Neuronal stem cell (in vitro differentiated cells): ENCODE data around the gene DQX1.

Experiments
- DNase-seq: peaks from one replicate; pipeline ENCODE4 v3.0.0-alpha.2; 2013; ENCODE audit warnings: low spot score
- H2AFZ ChIP-seq: one replicate; pipeline ENCODE4 v1.6.1; 2013; ENCODE audit warnings: mild to moderate bottlenecking, low read length, inconsistent platforms
- H2AK5ac ChIP-seq: 2 replicates; pipeline ENCODE4 v1.6.1; 2013; ENCODE audit warnings: low read depth, mild to moderate bottlenecking, inconsistent platforms, low read length, moderate library complexity, mixed read lengths
- H2BK120ac ChIP-seq: 2 replicates; pipeline ENCODE4 v1.6.1; 2013; ENCODE audit warnings: low read depth, mild to moderate bottlenecking, inconsistent platforms, low read length, moderate library complexity, mixed read lengths
- H2BK12ac ChIP-seq: one replicate; pipeline ENCODE4 v1.6.1; 2013; ENCODE audit warnings: low read length, inconsistent platforms
- H2BK15ac ChIP-seq: 2 replicates; pipeline ENCODE4 v1.6.1; 2013; ENCODE audit warnings: mild to moderate bottlenecking, low read length, inconsistent platforms, mixed read lengths
- H2BK5ac ChIP-seq: one replicate; pipeline ENCODE4 v1.6.1; 2013; ENCODE audit warnings: inconsistent platforms, mild to moderate bottlenecking, low read length, moderate library complexity
- H3K14ac ChIP-seq: one replicate; pipeline ENCODE4 v1.6.1; 2013; ENCODE audit warnings: low read length, inconsistent platforms
- H3K18ac ChIP-seq: 2 replicates; pipeline ENCODE4 v1.6.1; 2013; ENCODE audit warnings: low read length, inconsistent platforms
- H3K23ac ChIP-seq: 2 replicates; pipeline ENCODE4 v1.6.1; 2013; ENCODE audit warnings: low read depth, mild to moderate bottlenecking, mixed read lengths, low read length, inconsistent platforms; ENCODE audit not compliant: poor library complexity
- H3K27ac ChIP-seq: replicated peaks from 3 replicates; pipeline ENCODE4 v1.5.1; 2013; ENCODE audit warnings: low read length, inconsistent platforms
- H3K27me3 ChIP-seq, 3 experiments: 2 replicates each; pipeline ENCODE4 v1.6.1; 2013; ENCODE audit warnings: low read length in 3 of 3, mild to moderate bottlenecking in 2 of 3, inconsistent platforms in 1 of 3, low read depth in 1 of 3, mixed read lengths in 1 of 3, moderate library complexity in 1 of 3; ENCODE audit not compliant: control insufficient read depth in 3 of 3, insufficient read depth in 3 of 3
- H3K36me3 ChIP-seq, 2 donors: replicated peaks in 1 of 2; 2 replicates each; pipeline ENCODE4 v1.6.1; 2013; ENCODE audit warnings: low read length in 2 of 2; ENCODE audit not compliant: control insufficient read depth in 2 of 2, insufficient read depth in 2 of 2
- H3K4ac ChIP-seq: 2 replicates; pipeline ENCODE4 v1.6.1; 2013; ENCODE audit warnings: inconsistent platforms, mild to moderate bottlenecking, low read length, moderate library complexity
- H3K4me1 ChIP-seq, 2 donors: 1 replicate in 1 of 2; 2 replicates in 1 of 2; pipeline ENCODE4 v1.6.1; 2013; ENCODE audit warnings: low read length in 2 of 2, low read depth in 1 of 2; ENCODE audit not compliant: control insufficient read depth in 2 of 2, insufficient read depth in 1 of 2
- H3K4me2 ChIP-seq: one replicate; pipeline ENCODE4 v1.6.1; 2013; ENCODE audit warnings: mild to moderate bottlenecking, low read length, inconsistent platforms; ENCODE audit not compliant: insufficient read depth, poor library complexity, severe bottlenecking
- H3K4me3 ChIP-seq, 2 donors: 2 replicates each; pipeline ENCODE4 v1.5.1; 2013; ENCODE audit warnings: low read length in 2 of 2, mild to moderate bottlenecking in 2 of 2, inconsistent platforms in 1 of 2, moderate library complexity in 1 of 2
- H3K79me1 ChIP-seq: one replicate; pipeline ENCODE4 v1.6.1; 2013; ENCODE audit warnings: low read depth, mild to moderate bottlenecking, inconsistent platforms, low read length, moderate library complexity
- H3K9ac ChIP-seq: one replicate; pipeline ENCODE4 v1.6.1; 2013; ENCODE audit warnings: mild to moderate bottlenecking, low read depth, low read length, inconsistent platforms; ENCODE audit not compliant: poor library complexity
- H3K9me3 ChIP-seq, 2 donors: replicated peaks in 1 of 2; 2 replicates each; pipeline versions ENCODE3 to v1.6.1; 2013; ENCODE audit warnings: low read length in 2 of 2, mild to moderate bottlenecking in 2 of 2, inconsistent platforms in 1 of 2, low read depth in 1 of 2, mixed read lengths in 1 of 2, moderate library complexity in 1 of 2; ENCODE audit not compliant: control insufficient read depth in 2 of 2, insufficient read depth in 1 of 2
- H4K8ac ChIP-seq: one replicate; pipeline ENCODE4 v1.6.1; 2013; ENCODE audit warnings: low read depth, mild to moderate bottlenecking, inconsistent platforms, low read length, moderate library complexity
- H4K91ac ChIP-seq: one replicate; pipeline ENCODE4 v1.6.1; 2013; ENCODE audit warnings: low read length, low read depth, mild to moderate bottlenecking, inconsistent platforms; ENCODE audit not compliant: poor library complexity
- WGBS, 2 donors: extraction: QIAGEN DNeasy Blood & Tissue Kit; methylation state at CpG; one replicate each; pipeline ENCODE4 v1.1.7; 2013; ENCODE audit warnings: missing lambda C conversion rate in 2 of 2, mixed read lengths in 1 of 2; ENCODE audit not compliant: insufficient read length in 2 of 2, insufficient replicate concordance in 1 of 2; ENCODE audit errors: extremely low coverage in 2 of 2; 5-methylcytosine and 5-hydroxymethylcytosine counted together

Gene DQX1

DNA sequence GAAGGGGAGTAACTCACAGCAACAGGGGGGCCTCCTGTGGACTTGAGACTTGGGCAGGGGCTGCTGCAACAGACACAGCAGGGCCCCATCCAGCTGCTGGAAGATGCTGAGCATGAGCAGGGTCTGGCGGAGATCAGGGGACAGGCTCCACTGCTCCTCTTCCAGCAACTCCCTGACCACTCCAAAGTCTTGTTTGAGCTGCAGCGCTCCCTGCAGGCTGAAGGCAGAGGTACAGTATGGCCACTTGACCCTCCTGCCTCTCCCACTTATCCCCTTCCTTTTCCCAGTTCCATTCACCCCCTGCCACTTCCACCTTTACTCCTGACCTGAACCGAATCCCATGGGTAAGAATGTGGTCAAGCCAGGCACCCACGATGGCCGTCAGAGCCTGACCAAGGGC, 51.1 kb downstream of the DQX1 start:
- H4K91ac ChIP-seq, result no peak overlapping the region
- no peak for DNase-seq
- H3K79me1 ChIP-seq, result no peaks in the 10 kb centered on the region
- peaks cover 24 to 53% of the 10 kb centered on the region in 2 donors for H3K36me3 ChIP-seq
- H2BK120ac ChIP-seq, result no peak overlapping the region
- no peak overlapping the region for H2BK5ac ChIP-seq
- no peak overlapping the region for H2AK5ac ChIP-seq
- WGBS, 2 donors, result no CpG with 5 or more reads among the region's 5 CpGs
- no peak overlapping the region for H3K18ac ChIP-seq
- no peaks in the 10 kb centered on the region for H3K27me3 ChIP-seq
- H2BK12ac ChIP-seq, result no peak overlapping the region
- no peak overlapping the region for H4K8ac ChIP-seq
- no peak overlapping the region for H3K27ac ChIP-seq
- no peak overlapping the region for H3K4ac ChIP-seq
- no peak overlapping the region for H3K9ac ChIP-seq
- H3K4me2 ChIP-seq, result no peak overlapping the region
- H2AFZ ChIP-seq, result no peak overlapping the region
- H2BK15ac ChIP-seq, result no peak overlapping the region
- H3K9me3 ChIP-seq, result no peaks in the 10 kb centered on the region
- no peak overlapping the region for H3K14ac ChIP-seq
- H3K4me1 ChIP-seq, result peaks cover 6 to 11% of the 10 kb centered on the region in 2 donors
- no peak overlapping the region for H3K23ac ChIP-seq
- no peak overlapping the region for H3K4me3 ChIP-seq

DNA sequence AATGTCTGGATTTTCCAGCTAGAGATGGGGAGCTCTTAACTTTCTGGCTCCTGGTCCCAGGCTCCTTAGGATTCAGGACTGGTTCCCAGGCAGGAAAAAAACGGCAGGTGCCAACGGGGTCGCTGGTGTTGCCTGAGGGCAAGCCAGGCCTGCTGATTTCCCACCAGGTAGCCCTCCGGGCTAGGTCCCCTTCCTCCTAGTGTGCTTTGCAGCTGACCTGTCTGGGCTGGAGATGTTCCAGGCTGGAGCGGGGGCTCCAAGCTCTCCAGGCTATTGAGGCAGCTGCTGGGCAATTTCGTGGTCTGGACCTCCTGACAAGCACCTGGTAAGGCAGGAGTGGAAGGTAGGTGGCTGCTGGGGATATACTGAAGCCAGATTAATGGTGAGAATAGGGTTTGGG, 51.5 kb downstream of the DQX1 start:
- H3K79me1 ChIP-seq, result no peaks in the 10 kb centered on the region
- H3K27ac ChIP-seq, result no peak overlapping the region
- no peak overlapping the region for H2BK120ac ChIP-seq
- H2AK5ac ChIP-seq, result no peak overlapping the region
- H3K36me3 ChIP-seq, result peaks cover 24 to 49% of the 10 kb centered on the region in 2 donors
- H2AFZ ChIP-seq, result no peak overlapping the region
- no peak overlapping the region for H3K23ac ChIP-seq
- H3K9me3 ChIP-seq, result no peaks in the 10 kb centered on the region
- no peak overlapping the region for H2BK5ac ChIP-seq
- H3K4ac ChIP-seq, result no peak overlapping the region
- WGBS, 2 donors, result no CpG with 5 or more reads among the region's 6 CpGs
- no peak overlapping the region for H2BK12ac ChIP-seq
- no peaks in the 10 kb centered on the region for H3K27me3 ChIP-seq
- no peak overlapping the region for H4K91ac ChIP-seq
- H3K14ac ChIP-seq, result no peak overlapping the region
- peaks cover 6 to 11% of the 10 kb centered on the region in 2 donors for H3K4me1 ChIP-seq
- H4K8ac ChIP-seq, result no peak overlapping the region
- no peak overlapping the region for H3K18ac ChIP-seq
- H2BK15ac ChIP-seq, result no peak overlapping the region
- H3K9ac ChIP-seq, result no peak overlapping the region
- no peak overlapping the region for H3K4me2 ChIP-seq
- DNase-seq, result no peak
- no peak overlapping the region for H3K4me3 ChIP-seq

DNA sequence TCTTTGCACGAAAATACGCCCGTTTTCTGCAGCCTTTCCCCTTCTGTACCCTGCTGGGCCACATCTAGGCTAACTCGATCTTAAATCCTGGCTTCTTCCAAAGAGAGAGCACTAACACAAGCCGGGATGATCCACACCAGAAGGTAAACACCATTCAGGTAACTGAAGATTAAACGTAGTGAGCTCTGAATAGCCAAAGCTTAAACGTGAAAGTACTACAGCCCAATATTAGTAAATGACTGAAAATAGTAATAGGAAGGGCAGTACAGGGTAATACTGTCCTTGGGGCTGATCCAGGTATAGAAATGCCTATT, 53.1 kb downstream of the DQX1 start:
- Histone ChIP-seq H3K14ac (no peak overlapping the region), H3K9me3 (no peaks in the 10 kb centered on the region), H2BK5ac (no peak overlapping the region), H3K79me1 (no peaks in the 10 kb centered on the region), H2AK5ac (no peak overlapping the region), H3K23ac (no peak overlapping the region), H3K36me3 (peaks cover 24 to 44% of the 10 kb centered on the region in 2 donors), H3K4me1 (peaks cover 6 to 11% of the 10 kb centered on the region in 2 donors), H4K8ac (peak overlapping the region; percentile 58), H2BK120ac (no peak overlapping the region), H2BK15ac (no peak overlapping the region), H3K18ac (peak overlapping the region; percentile 63), H2AFZ (peak overlapping the region; percentile 83), H2BK12ac (no peak overlapping the region), H4K91ac (no peak overlapping the region), H3K9ac (peak overlapping the region; percentile 81), H3K27ac (peak overlapping the region; percentile 87), H3K4ac (no peak overlapping the region), H3K4me3 (peak overlapping the region; percentile 74 to 89), H3K4me2 (peak overlapping the region; percentile 87), H3K27me3 (no peaks in the 10 kb centered on the region)
- DNase-seq, result no peak
- WGBS, 2 donors, result no CpG with 5 or more reads among the region's 7 CpGs

GRCh38 chr2:74472086-74472944, 53.7 kb downstream of the DQX1 start, which contains the start of gene MRPL53:
TSS of gene MRPL53 (minus strand) at chr2:74472680. CDS start at chr2:74472660, 20 bp downstream.
- Histone ChIP-seq H3K9ac (peak within 1 kb of the TSS; percentile 91), H3K36me3 (peaks cover 20 to 39% of the 10 kb centered on the region in 2 donors), H3K4me3 (peak within 1 kb of the TSS; percentile 74 to 89), H3K4me2 (peak within 1 kb of the TSS; percentile 87), H3K23ac (peak within 1 kb of the TSS; percentile 96), H3K18ac (peak within 1 kb of the TSS; percentile 78), H2BK12ac (no peak within 1 kb of the TSS), H2BK120ac (peak within 1 kb of the TSS; percentile 42), H2AK5ac (peak within 1 kb of the TSS; percentile 23), H3K27ac (peak within 1 kb of the TSS; percentile 87), H4K8ac (peak within 1 kb of the TSS; percentile 58), H3K27me3 (no peaks in the 10 kb centered on the region), H4K91ac (no peak within 1 kb of the TSS), H3K9me3 (no peaks in the 10 kb centered on the region), H3K4me1 (peaks cover 6 to 11% of the 10 kb centered on the region in 2 donors), H3K79me1 (no peaks in the 10 kb centered on the region), H2BK5ac (no peak within 1 kb of the TSS), H3K4ac (no peak within 1 kb of the TSS), H3K14ac (peak within 1 kb of the TSS; percentile 5), H2BK15ac (no peak within 1 kb of the TSS), H2AFZ (peak within 1 kb of the TSS; percentile 83)
- peak; percentile 89 for DNase-seq
- WGBS, 2 donors, result no CpG with 5 or more reads among the region's 66 CpGs
